GM19351 (cell line): ENCODE data around the gene LIN7A.
"Not testable (repeated sequence)": the region's sequence is repeated elsewhere in the genome, so short reads cannot be mapped to it uniquely, and the experiment has no call there.

Experiments used
- ATAC-seq: cut with Tn5 transposase; IDR thresholded peaks from one replicate; pipeline ENCODE4 v1.9.1; 2021; ENCODE audit warnings: mild to moderate bottlenecking, moderate library complexity; ENCODE audit not compliant: unreplicated experiment

LIN7A gene

DNA sequence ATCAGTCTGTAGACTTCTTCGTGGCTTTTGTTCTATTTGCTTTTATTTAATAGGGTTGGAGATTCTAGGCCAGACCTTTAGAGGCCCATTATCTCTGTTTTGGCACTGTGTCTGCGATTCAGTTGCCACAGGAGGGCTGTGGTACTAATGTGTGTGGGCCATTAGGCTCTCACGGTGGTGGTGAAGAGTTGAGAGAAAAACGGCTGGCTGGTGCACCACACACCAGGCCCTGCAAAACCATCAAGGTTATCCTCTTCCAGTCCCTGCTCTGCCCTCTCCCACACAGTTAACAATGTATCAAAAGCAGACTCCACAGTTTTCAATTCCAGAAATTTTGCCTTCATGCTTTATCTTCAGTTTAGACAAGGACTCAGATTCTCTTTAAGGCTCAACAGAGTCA lies 123.3 kb downstream of the LIN7A start:
- ATAC-seq = peak; percentile 3

- ATAC-seq = peak; percentile 52
These were observed 123.9 kb downstream of the LIN7A start for GRCh38 chr12:80813820-80814219.

- no peak for ATAC-seq
These were observed 125.6 kb downstream of the LIN7A start for GRCh38 chr12:80811957-80812708.

- no peak for ATAC-seq
These were observed 126.9 kb downstream of the LIN7A start for GRCh38 chr12:80810874-80811273.

DNA sequence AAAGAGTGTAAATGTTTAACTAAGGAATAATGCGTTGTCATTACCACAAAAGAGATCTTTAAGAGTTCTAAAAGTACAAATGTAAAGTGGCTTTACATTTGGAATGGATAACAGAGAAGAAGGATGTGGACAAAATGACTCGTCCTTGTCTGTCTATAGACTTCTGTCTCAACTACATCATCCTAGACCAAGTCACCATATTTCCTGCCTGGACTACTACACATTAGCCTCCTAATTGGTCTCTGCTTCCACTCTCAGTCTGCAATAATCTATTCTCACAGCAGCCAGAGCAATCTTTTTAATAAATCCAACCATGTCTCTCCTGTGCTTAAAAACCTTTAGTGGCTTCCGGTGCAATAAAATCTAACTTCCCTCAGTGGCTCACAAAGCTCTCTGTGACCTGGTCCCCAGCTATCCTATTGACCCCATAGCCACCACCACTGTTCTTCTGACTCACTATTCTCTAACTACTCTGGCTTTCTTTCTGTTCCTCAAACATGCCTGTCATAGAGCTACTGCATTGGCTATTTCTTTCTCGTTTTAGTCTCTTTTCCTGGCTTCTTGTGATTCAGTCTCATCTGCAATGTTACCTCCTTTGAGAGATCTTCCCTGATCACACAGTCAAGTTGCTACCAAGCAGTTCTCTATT lies 130.0 kb downstream of the LIN7A start:
- ATAC-seq = peak; percentile 92

DNA sequence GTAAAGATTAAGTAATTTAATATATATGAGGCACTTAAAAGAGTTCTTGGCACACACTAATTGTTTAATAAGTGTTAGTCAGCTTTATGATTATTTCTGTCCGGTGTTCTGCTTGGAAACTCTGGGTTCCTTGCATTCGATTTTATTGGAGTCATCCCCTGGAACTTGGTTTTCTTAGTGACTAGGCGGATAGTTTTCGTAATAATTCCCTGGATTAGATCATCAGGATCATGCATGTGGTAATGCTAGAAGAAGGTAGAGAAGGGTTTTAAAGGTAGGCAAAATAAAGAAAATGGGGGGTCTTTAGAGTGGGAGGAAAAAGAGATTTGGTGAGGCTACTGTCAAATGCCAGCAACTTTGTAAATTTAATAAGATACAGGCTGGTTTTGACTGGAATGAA lies 132.6 kb downstream of the LIN7A start:
- no peak for ATAC-seq

DNA sequence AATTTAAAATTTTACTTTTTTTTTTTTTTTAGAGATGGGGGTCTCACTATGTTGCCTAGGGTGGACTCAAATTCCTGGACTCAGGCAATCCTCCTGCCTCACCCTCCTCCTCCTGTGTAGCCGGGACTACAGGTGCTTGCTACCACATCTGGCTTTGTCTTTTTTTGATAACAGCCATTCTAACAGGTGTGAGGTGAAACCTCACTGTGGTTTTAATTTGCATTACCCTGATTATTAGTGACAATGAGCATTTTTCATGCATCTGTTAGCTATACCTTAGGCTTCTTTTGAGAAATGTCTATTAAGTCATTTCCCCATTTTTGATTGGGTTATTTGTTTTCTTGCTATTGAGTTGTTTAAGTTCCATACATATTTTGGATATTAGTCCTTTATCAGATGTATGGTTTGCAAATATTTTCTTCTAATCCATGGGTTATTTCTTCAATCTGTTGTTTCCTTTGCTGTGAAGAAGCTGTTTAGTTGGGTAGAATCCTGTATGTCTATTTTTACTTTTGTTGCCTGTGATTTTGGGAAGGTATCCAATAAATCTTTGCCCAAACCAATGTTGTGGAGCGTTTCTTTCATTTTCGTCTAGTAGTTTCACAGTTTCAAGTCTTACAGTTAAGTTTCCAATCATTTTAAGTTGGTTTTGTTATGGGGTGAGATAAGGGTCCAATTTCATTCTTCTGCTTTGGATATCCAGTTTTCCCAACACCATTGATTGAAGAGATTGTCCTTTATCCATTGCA lies 134.9 kb downstream of the LIN7A start:
- ATAC-seq = peak; percentile 95

DNA sequence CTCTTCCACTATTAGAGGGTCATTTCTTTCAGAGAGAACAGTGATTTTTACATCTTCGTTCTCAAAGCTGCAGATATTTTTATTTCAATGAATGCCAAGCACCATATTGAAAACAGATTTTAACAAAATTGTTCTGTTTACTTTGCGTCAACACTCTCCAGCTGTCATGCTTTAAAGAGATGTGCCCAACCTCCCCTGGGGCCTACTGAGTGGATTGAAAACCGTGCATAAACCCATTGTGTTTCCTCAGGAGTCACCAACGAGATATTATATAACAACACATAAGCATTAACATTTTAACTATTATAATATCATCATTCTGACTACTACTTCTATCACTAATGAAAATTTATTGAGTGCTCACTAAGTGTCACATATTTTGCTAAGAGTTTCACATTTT lies 139.5 kb downstream of the LIN7A start:
- ATAC-seq = no peak

DNA sequence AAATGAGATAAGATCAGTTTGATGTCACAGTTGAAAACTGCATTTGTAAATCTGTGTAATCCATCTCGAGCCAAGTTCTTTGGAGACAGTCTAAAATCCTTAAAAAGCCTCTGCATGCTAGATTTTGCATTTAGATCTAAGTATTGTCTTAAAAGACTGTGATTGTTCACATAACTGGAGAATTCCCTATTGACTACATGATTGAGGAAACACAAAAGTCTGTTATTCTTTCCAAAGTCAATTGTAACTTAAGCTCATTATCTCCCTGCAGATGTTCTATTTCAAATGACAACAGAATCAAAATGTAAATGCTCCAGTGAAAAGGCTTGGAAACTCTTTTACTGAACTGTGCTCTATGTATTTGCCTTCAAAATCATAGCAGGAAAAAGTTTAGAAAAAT lies 143.2 kb downstream of the LIN7A start:
- ATAC-seq = no peak

DNA sequence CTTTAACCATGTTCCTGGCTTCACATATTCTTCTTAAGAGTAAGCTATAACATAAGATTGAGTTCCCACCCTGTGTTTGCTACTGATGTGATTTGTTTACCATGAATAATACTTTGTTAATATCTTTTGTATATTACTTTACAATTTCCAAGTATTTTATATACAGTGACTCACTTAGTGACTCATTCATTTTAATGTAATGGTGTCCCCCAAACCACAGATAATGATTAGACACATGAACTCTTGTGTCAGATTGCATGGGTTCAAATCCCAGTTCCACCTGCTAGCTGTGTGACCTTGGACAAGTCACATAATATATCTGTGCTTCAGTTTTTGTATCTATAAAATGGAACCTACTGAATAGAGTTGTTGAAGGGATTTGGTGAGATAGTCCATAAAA lies 144.9 kb downstream of the LIN7A start:
- no peak for ATAC-seq

- no peak for ATAC-seq
These were observed 145.9 kb downstream of the LIN7A start for GRCh38 chr12:80791863-80792262.

DNA sequence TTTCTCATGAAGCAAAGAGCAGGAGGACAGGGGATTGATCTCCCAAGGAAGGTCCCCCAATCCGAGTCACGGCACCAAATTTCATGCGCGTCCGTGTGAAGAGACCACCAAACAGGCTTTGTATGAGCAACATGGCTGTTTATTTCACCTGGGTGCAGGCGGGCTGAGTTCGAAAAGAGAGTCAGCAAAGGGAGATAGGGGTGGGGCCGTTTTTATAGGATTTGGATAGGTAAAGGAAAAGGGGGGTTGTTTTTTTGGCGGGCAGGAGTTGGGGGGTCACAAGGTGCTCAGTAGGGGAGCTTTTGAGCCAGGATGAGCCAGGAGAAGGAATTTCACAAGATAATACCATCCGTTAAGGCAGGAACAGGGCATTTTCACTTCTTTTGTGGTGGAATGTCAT lies 149.3 kb downstream of the LIN7A start:
- ATAC-seq = not testable (repeated sequence)

- not testable (repeated sequence) for ATAC-seq
These were observed 154.7 kb downstream of the LIN7A start for GRCh38 chr12:80782963-80783470.

DNA sequence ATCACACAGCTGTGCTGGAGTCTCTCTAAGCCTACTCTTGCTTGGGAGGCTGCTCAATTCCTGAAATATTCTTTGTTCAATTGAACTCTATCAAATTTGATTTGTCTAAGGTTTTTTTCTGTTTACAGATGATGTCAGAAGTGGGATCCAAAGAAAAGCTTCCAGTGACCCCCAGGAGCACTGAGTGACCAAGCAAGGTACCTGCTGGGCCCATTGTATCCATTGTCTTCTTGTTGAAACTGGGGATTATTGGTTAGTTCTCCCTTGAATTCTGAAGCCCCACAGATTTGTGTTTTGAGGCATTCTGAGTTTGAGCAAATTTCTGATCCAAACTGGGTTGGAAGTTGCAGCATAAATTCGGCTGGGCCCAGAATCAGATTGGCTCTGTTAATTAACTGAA lies 156.4 kb downstream of the LIN7A start:
- no peak for ATAC-seq

DNA sequence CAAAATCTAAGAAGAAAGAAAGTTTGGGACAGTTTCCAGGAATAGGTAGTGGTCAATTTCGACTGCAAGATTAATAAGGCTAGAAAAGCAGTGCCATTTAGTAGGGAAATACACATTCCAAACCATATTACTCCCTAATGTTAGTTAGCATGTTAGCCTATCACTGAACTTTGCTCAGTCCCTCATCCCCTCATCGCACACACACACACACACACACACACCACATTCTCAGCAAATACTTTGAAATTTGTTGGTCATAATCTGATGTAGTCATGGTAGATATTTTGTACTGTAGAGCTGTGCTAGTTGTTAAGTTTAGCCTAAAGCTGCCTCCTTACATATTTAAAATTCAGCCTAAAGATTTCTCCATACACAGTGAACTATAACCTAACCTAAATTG lies 157.0 kb downstream of the LIN7A start:
- no peak for ATAC-seq

DNA sequence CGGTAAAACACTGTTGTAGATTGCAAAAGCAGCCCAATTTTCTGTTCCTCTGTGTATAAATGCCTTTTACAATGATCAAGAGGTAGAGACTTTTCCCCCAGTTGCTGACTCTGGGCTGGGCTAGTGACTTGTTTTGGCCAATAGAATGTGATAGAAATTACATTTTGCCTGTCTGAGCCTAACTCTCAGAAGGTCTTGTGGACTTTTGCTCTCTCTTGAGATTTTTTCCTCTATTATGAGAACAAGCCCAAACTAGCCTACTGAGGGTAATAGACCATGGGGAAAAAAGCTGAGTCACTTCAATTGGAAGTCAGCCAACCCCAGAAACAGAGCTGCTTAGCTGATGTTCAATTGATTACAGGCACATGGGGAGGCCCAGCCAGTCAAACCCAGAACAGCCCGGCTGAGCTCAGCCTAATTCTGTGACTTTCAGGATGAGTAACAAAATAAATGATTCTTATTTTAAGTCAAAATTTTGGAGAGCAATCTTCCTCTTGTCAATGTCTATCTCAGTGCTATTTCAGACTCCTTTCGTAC lies 159.7 kb downstream of the LIN7A start:
- peak; percentile 91 for ATAC-seq

GRCh38 chr12:80777587-80777986 lies 160.1 kb downstream of the LIN7A start:
- no peak for ATAC-seq

DNA sequence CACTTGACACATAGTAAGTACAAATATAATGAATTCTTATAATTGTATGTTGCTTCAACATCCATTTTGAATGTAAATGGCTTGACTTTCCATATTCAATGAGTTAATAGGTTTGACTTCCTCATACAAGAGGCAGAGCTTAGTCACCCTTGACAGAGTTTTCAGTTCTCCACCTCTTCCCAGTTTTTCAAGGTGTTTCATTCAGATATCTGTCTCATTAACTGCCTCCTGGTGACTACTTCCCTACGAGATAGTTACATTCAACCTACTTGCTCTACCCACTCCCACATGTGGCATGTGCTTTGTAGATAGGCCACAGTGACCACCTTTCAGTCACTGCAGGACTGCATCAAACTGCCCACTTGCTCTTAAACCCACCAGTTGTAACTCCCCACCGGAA lies 161.0 kb downstream of the LIN7A start:
- ATAC-seq = no peak

DNA sequence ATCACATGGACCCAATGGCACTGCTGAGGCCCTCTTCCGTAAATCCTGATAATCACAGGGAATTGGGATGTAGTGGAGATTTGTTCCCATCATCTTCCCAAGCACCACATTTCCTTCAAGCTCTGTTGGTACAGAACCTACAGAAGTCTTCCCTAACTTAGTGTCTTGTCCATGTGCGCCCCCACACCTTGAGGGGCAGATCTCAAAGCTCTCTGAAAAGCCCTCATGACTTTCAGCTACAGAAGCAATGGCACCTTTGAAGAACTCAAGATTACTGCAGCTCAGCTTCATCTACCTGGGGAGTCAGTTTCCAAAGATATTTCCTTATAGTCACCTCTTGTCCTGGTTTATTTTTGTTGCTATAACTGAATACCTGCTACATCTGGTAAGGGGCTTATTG lies 166.8 kb downstream of the LIN7A start:
- no peak for ATAC-seq

DNA sequence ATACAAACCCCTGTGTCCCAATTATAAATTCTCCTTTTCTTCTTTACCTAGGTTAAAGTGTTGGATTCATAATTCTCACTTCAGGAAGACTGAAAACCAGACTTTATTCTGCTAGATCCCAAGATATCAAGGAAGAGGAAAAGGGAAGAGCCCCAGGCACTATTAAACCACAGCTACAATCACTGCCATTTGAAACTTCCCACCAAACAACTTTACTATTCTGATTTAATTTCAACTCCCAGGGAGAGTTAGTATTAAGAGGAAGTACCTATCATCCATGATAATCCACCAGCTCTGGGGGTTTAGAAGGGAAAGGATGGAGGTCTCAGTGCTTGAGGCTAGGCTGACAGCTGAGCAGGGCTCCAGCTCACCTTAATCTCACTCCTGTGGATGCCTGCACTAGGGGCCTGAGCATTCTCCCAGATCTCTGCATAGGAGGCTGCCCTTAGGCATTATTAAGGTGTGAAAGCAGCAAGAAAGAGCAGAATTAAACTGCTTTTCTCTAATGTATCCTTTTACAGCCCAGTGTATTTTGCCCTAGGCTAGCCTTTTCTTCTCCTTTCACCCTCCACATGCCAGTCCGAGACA lies 168.1 kb downstream of the LIN7A start:
- ATAC-seq = no peak

DNA sequence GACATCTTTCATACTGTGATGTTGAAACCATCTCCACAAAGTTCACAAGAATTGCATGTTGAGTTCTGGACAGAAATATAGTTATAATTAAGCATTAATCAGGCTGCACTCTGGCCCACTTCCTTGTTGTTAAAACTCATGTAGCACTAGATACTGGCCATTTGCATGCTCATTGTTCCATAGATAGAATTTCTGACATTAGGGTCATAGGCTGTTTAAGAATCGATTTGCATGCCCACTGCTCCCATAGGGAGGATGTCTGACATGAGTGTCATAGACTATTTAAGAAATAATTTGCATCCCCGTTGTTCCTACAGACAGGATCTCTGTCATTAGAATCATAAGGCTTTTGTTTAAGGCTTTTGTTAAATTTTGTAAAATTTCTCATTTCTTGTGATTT lies 170.8 kb downstream of the LIN7A start:
- ATAC-seq = peak; percentile 86
